A204.1 (cell line): ENCODE data around the gene NR1H2.

Experiments used
- FAIRE-seq: peaks from 2 replicates; lab custom pipeline; 2012; peaks lifted over from hg19 to GRCh38; lab: Jason Lieb, UNC

NR1H2 gene

DNA sequence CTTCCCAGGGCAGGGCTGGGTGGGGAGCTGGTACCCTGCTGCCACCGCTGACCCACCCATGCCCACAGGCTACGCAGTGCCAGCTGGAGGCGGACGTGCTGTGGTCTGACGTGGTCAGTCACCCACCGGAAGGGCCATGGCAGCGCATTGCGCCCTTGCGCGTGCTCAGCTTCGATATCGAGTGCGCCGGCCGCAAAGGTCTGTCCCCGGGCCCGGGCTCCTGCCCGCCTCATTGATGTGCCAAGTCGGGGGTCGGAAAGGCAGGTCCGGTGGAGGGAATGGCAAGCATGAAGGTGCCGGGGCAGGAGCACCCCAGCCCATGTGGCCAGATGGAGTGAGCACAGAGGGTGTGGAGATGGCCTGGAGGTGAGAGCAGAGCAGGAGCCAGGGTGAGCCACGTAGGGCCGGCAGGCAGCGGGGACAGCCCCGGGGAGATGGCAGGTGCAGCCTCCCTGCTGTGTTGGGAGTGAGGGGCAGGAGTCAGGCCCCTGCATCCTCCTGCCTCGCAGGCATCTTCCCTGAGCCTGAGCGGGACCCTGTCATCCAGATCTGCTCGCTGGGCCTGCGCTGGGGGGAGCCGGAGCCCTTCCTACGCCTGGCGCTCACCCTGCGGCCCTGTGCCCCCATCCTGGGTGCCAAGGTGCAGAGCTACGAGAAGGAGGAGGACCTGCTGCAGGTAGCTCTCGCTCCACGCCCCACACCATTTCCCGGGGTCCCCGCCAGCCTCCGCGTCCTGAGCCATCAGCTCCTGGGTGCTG lies 26.5 kb downstream of the NR1H2 start:
- no peak for FAIRE-seq

DNA sequence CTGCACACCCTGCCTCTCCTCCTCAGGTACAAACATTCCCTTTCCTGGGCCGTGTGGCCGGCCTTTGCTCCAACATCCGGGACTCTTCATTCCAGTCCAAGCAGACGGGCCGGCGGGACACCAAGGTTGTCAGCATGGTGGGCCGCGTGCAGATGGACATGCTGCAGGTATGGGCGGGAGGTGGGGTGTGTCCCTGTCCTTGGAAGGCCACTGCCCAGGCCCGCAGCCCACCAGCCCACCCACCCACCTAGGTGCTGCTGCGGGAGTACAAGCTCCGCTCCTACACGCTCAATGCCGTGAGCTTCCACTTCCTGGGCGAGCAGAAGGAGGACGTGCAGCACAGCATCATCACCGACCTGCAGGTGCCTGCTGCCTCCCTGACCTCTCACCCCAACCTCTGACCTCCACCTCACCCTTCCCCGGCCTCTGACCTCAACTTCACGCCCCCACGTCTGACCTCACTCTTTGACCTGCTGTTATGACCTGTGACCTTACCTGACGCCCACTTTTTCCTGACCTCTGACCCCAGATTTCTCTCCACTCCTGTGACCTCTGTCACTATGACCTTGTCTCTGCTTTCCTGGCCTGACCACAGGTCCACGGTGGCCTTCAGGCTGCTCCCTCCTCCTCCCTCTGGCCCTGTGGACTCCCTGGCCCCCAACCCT lies 30.0 kb downstream of the NR1H2 start:
- FAIRE-seq, result no peak

DNA sequence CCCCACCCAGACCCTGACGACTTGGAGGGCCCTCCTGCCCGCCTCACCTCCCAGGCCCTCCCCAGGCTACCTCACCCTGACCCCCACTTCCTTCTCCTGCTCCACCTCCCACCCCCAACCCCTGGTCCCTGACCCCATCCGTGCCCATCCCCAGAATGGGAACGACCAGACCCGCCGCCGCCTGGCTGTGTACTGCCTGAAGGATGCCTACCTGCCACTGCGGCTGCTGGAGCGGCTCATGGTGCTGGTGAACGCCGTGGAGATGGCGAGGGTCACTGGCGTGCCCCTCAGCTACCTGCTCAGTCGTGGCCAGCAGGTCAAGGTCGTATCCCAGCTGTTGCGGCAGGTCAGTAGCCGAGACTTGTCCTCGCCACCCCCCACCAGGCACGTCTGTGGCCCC lies 30.6 kb downstream of the NR1H2 start:
- FAIRE-seq, result no peak

DNA sequence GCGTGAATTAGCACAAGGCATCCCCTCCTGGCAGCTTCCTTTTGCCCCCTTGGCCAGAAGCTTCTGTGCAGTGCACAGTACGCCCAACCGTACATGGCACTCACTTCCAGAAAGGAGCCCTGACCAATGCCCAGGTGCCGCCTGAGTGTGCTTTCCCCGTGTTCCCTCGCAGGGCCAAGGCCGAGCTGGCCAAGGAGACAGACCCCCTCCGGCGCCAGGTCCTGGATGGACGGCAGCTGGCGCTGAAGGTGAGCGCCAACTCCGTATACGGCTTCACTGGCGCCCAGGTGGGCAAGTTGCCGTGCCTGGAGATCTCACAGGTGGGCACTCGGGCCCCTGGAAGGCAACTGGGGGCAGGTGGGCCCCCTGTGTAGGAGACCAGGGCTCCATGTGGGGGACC lies 33.1 kb downstream of the NR1H2 start:
- FAIRE-seq, result no peak

DNA sequence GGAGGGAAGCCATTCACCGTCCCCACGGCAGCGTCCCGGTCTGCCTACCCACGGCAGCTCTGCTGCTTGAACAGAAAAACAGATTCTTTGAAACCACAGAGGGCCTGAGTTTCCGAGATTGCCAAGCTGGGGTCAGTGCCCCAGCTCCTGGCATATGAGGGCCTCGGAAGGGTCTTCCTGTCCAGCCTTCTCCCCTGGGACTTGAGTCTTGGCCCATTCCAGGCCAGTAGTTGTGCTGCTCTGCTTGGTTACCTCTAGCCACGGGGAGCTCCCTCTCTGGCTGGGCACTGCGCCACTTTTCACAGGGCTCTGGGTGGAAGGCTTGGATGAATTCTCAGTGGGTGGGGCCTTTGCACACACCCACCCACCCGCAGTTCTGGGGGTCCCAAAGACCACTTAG lies 33.9 kb downstream of the NR1H2 start:
- FAIRE-seq, result no peak

DNA sequence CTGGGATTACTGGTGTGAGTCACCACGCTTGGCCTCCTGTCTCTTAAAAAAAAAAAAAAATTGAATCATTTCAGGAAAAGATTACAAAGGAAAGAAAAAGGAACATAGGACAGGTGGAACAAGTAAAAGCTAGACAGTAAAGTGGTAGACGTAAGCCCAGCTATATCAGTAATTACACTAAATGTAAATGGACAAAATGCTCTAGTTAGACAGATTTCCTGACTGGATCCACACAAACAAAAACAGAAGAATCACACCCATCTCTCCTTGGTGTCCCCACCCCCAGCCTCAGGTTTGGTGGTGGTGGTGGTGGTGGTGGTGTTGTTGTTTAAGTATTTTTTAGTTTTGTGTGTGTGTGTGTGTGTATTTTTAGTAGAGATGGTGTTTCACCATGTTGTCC lies 36.2 kb downstream of the NR1H2 start:
- FAIRE-seq, result no peak

DNA sequence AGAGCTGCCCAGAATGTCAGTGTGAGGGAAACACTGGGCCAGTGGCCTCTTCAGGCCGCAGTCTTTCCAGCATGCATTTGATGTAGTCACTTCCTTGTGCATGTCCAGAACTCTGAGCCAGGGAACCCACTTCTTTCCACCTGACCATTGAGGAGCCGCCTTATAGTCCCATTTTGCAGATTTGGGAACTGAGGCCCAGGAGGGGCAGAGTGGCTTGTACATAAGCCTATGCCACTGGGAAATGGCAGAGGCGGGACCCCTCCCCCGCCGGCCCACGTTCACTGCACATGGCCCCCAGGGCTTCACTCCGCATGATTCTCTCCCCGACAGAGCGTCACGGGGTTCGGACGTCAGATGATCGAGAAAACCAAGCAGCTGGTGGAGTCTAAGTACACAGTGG lies 36.8 kb downstream of the NR1H2 start:
- FAIRE-seq, result no peak

DNA sequence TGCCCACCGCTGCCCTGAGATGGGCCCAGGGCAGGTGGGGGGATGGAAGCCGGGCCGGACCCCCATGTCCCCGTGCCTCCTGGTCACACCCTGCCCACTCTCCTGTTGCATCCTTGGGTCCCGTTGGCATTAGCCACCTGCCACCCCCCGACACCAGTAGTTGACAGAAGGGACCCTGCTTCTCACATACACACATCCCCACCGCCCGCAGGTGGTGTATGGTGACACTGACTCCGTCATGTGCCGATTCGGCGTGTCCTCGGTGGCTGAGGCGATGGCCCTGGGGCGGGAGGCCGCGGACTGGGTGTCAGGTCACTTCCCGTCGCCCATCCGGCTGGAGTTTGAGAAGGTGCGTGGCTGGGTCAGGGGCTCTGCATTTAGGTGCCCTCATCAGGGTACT lies 37.3 kb downstream of the NR1H2 start:
- no peak for FAIRE-seq

DNA sequence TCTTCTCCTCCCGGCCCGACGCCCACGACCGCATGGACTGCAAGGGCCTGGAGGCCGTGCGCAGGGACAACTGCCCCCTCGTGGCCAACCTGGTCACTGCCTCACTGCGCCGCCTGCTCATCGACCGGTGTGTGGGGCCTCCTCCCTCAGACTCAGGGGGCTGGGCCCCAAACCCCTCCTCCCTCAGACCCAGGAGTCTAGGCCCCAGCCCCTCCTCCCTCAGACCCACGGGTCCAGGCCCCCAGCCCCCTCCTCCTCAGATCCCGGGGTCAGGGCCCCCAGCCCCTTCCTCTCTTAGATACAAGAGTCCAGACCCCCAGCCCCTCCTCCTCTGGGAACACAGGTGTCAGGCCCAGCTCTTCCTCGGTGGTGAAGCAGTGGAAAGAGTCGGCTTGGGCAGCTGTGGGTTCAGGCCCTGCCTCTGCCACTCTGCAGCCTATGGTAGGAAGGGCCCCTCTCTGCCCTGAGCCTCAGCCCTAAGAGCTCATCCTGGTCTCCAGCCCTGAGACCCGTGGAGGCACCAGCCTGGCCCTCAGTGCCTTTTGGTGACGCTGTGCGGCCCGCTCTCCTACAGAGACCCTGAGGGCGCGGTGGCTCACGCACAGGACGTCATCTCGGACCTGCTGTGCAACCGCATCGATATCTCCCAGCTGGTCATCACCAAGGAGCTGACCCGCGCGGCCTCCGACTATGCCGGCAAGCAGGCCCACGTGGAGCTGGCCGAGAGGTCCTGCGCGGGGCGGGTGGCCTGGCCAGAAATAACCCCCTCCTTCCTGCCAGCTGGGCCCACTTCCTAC lies 38.8 kb downstream of the NR1H2 start:
- FAIRE-seq, result no peak

DNA sequence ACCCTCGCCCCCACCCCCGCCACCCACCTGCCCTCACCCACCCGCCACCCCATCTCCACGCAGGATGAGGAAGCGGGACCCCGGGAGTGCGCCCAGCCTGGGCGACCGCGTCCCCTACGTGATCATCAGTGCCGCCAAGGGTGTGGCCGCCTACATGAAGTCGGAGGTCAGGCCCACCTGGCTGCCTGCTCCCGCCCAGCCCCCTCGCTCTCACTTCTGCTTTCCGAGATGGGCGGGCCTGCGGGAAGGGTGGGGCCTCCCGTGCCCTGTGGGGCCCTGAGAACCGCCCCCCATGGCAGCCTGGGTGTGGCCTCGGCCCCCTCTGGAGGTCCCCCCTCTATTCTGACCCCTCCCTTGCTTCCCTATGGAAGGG lies 39.4 kb downstream of the NR1H2 start:
- FAIRE-seq, result no peak

DNA sequence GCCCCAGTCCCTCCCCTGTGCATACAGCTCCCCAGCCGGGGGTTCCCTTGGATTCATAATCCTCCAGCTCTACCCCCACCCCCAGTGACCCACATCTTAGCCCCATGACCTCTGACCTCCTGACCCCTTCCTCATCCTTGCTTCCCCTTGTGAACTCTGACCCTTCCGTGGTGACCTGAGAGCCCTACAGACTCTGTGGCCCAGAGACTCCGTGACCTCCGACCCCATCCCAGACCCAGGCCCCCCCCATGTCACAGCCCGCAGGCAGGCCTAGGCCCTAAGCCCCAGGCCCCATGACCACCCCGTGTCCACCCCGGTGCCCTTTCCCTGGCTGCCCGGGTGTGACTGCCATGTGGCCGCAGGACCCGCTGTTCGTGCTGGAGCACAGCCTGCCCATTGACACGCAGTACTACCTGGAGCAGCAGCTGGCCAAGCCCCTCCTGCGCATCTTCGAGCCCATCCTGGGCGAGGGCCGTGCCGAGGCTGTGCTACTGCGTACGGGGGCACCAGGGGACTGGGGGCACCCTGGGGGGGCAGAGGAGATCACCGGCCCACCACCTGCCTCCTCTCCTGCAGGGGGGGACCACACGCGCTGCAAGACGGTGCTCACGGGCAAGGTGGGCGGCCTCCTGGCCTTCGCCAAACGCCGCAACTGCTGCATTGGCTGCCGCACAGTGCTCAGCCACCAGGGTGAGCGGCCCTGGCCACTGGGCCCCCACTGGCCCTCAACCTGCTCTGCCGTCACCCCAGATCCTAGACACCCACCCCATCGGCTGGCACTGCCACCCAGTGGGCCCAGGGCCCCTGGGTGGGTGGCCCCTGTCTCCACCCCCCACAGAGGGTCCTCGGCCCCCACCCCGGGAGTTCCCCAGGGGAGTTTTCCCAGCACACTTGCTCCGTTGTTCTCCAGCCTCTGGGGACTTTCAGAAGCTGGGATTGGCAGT lies 40.0 kb downstream of the NR1H2 start:
- no peak for FAIRE-seq

DNA sequence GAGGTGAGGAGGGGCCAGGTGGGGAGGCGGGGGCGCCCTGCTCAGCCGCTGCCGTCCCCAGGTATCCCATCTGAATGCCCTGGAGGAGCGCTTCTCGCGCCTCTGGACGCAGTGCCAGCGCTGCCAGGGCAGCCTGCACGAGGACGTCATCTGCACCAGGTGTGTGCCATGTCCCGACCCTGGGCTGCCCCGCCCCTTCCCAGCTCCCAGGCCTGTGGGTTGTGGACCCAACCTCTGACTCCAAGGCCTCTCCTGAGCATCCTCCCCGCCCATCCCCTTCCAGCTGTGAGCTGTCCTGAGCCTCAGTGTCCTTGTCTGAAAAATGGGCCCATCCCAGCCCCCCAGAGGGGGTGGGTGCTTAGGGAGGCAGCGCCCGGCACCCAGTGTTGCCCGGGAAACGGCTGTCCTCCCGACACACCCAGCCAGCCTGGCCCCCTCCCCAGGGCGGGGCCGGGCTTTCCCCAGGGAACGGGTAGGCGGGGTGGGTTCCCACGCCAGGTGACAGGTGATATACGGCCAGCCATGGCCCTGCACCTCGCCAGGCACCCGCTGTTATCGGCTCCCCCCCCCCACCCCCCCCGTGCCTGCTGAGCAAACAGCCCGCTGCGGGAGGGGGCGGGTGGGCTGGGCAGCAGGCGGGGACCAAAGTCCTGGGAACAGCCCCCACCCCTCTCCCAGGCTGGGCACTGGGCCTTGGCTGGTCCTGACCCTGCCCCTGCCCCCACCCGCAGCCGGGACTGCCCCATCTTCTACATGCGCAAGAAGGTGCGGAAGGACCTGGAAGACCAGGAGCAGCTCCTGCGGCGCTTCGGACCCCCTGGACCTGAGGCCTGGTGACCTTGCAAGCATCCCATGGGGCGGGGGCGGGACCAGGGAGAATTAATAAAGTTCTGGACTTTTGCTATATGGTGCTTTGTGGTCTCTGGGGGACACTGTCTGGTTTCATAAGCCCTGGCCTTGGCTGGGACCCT lies 41.1 kb downstream of the NR1H2 start:
- FAIRE-seq, result no peak

DNA sequence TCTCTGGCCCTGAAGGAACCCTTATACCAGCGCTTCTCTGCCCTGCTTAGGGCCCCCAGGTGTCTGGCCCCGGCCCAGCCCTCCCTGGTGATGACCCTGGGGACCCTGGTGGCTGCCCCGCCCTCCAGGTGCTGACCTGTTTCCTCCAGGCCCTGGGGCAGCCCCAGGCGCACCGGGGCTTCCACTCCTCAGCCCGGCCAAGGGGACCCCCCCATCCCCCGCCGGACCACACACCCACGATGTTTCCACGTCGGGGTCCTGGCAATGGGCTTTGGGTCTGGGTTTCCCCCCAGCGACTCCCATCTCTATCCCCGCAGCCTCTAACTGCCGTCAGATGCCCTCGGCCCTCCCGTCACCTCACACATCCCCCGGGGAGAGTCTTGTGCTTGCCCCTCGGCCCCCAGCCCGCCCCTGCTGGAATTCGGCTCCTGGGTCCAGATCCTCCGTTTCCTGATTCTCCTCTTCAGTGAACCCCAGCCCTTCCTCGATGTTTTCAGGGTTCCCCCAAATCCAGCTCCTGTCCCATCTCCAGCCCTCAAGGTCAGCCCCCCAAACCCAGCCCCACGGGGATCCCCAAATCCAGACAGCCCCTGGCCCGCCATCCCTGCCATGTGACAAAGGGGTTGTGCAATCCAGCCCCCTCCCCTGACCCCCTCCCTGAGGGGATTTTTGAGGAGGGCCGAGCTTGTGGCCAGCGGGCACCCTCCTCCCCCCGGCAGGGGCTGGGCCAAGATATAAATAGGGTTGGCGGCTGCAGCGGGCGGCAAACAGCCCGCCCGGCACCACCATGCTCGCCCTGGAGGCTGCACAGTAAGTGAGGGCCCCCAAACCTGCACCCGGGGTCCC lies 42.1 kb downstream of the NR1H2 start, which contains the start of gene SPIB:
SPIB (plus strand) TSS at position 763 of the 846 bp plus-strand sequence; CDS start at position 788, 25 bp downstream.
- no peak for FAIRE-seq

DNA sequence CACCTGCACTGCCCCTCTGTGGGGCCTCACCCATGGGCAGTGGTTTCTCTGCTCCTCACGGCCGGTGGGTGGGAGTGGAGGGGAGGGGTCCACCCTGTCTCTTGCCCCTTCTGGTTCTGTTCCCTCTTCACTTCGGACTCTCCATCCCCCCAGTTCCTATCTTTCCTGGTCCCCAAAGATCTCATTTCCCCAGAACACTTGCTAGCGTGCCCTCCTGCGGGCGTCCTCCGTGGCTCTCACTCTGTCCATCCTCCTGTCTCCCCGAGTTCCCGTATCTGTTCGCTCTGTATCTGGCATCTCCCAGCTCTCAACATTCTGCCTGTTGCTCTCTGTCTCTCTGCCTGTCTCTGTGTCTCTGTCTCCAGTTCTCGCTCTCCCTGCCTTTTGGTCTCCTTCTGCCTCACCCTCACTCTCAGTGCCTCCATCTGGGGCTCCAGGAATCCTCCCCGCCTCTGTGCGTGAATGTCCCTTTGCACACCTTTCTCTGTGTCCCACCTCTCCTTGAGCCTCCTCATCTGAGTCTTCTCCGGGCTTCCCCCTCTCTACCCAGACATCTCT lies 42.8 kb downstream of the NR1H2 start:
- no peak for FAIRE-seq

DNA sequence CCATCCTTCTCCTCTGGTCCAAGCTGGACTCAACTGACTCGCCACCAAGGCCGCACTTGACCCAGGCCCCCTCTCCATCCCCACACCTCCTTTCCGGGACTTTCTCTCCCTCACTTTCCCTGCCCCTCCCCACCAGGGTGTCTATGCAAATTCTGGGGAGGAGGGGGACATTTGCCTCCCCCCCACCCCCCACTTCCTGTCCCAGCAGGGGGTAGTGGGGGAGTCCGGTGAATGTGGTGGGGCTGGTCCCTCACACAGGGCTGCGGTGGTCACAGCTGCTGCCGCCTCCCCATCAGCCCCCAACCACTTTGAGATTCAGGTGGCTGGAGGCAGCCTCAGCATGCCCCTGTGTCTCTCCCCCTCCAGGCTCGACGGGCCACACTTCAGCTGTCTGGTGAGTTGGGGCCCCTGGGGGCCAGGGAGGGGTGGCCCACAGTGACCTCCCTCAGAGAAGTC lies 43.4 kb downstream of the NR1H2 start:
- no peak for FAIRE-seq

DNA sequence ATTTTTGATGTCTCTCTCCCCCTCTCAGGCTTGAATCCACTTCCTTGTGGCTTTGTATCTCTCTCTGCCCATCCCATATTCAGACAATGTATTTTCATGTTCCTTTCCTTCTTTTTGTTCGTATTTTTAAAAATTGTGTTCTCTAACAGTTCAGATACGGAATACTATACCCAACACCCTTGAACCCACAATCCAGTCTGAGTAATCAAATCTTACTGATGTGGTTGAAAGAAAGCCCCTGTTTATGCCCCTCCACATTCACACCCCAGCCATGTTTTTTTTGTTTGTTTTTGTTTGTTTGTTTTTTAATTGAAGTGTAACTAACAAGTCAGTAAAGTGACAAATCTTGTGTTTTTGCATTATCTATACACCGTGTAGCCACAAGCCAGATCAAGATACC lies 43.9 kb downstream of the NR1H2 start:
- FAIRE-seq, result no peak

DNA sequence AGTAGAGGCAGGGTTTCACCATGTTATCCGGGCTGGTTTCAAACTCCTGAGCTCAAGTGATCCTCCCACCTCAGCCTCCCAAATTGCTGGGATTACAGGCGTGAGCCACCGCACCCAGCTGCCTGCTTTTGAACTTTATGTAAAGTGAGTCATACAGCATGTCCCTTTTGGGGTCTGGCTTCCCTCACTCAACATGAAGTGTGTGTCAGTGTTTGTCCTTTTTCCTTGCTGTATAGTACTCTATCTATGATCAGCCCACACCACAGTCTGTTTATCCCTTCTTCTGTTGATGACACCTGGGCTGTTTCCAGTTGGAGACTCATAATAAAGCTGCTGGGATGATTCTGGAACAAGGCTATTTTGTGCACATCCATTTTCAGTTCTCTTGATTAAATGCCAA lies 44.6 kb downstream of the NR1H2 start:
- FAIRE-seq, result no peak

DNA sequence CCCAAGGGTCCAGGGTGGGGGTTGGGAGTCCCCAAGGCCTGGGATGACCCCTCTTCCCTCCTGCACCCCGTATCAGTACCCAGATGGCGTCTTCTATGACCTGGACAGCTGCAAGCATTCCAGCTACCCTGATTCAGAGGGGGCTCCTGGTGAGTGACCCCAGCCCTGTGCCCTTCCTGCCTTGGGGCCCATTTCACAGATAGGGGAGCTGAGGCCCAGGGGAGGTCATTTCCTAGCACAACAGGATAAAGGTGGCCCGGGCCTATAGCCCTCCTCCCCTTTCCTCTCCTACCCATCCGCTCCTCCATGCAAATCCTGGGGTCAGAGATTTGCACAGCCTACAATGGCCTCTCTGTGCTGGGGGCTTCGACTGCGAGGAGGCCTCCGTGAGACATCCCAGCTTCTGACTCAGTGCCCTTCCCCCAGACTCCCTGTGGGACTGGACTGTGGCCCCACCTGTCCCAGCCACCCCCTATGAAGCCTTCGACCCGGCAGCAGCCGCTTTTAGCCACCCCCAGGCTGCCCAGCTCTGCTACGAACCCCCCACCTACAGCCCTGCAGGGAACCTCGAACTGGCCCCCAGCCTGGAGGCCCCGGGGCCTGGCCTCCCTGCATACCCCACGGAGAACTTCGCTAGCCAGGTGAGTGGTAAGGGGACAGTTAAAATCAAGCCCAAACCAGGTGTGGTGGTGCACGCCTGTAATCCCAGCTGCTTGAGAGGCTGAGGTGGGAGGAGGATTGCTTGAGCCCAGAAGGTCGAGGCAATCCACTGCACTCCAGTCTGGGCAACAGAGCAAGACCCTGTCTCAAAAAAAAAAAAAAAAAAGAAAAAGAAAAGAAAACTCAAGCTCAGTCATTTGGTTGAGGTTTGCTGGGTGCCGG lies 46.4 kb downstream of the NR1H2 start:
- no peak for FAIRE-seq
